GM12878 (cell line): Measurements from ENCODE around the gene MINPP1. TPM values are rescaled to one million over a fixed set of nuclear protein-coding genes. Genes with fewer than 3 reads are reported as not detected.

Experiments
- ATAC-seq: fragments of 200-7000 bp; cut with Tn5 transposase; 3 replicates; pipeline ENCODE4 v1.9.1; 2020; ENCODE audit warnings: mild to moderate bottlenecking, moderate library complexity
- BruUV-seq: library from RNA; stranded (reverse); fragments of 400-500 nt; replicated peaks from 2 replicates; lab custom pipeline; 2021; lab: Mats Ljungman, UMichigan
- CTCF ChIA-PET: fragments of 300-600 bp; sonication (Branson Sonifier 250); formaldehyde crosslinking; extraction: SDS; loops from one replicate; lab custom pipeline; 2021; ENCODE audit warnings: inconsistent platforms; lab: Yijun Ruan, JAX
- POLR2A ChIA-PET: fragments of 350-600 bp; formaldehyde crosslinking; extraction: SDS; loops from one replicate; lab custom pipeline; 2021; ENCODE audit warnings: inconsistent platforms; lab: Charles Lee
- RAD21 ChIA-PET: fragments of 300-600 bp; sonication (Branson Sonifier 250); formaldehyde crosslinking; loops from one replicate; lab custom pipeline; 2023; ENCODE audit warnings: antibody characterized with exemption; ENCODE audit not compliant: unreplicated experiment; lab: Charles Lee
- SMC1A ChIA-PET: fragments of 300-600 bp; sonication (Branson Sonifier 250); formaldehyde crosslinking; loops from one replicate; lab custom pipeline; 2023; ENCODE audit not compliant: unreplicated experiment, uncharacterized antibody; lab: Charles Lee
- DNase-seq: peaks from one replicate; pipeline ENCODE4 v3.0.0-alpha.2; 2011; ENCODE audit warnings: low read depth, low spot score
- FAIRE-seq: peaks from 3 replicates; lab custom pipeline; 2011; peaks lifted over from hg19 to GRCh38; lab: Jason Lieb, UNC
- H2AFZ ChIP-seq: 2 replicates; pipeline ENCODE4 v1.6.0; 2011; ENCODE audit warnings: low read depth, low read length, control low read depth; ENCODE audit not compliant: control insufficient read depth
- H3K27ac ChIP-seq: 2 replicates; pipeline ENCODE4 v1.5.1; 2011; ENCODE audit warnings: control low read depth; ENCODE audit not compliant: control insufficient read depth, insufficient read depth
- H3K27me3 ChIP-seq, 2 experiments: replicated peaks in 1 of 2; 2 replicates each; pipeline versions ENCODE4 v1.6.0 to v1.6.1; 2011; ENCODE audit warnings: low read length in 1 of 2; ENCODE audit not compliant: control insufficient read depth in 2 of 2, insufficient read depth in 2 of 2
- H3K36me3 ChIP-seq, 2 experiments: 2 replicates each; pipeline ENCODE4 v1.5.1; 2011; ENCODE audit warnings: low read length in 1 of 2; ENCODE audit not compliant: control insufficient read depth in 2 of 2, insufficient read depth in 2 of 2
- H3K4me1 ChIP-seq: 2 replicates; pipeline ENCODE4 v1.6.1; 2011; ENCODE audit warnings: mild to moderate bottlenecking, low read length, moderate library complexity, mixed read lengths; ENCODE audit not compliant: control insufficient read depth, insufficient read depth
- H3K4me2 ChIP-seq: 2 replicates; pipeline ENCODE4 v1.6.0; 2011; ENCODE audit warnings: control low read depth; ENCODE audit not compliant: control insufficient read depth, insufficient read depth
- H3K4me3 ChIP-seq: fragments of 200-600 bp; sonication (generic); 2 replicates; pipeline ENCODE4 v1.5.1; 2016
- H3K79me2 ChIP-seq: 2 replicates; pipeline ENCODE4 v1.6.0; 2011; ENCODE audit warnings: low read length; ENCODE audit not compliant: control insufficient read depth, insufficient read depth
- H3K9ac ChIP-seq: 2 replicates; pipeline ENCODE4 v1.8.0; 2011; ENCODE audit warnings: low read length, control low read depth, mixed read lengths; ENCODE audit not compliant: control insufficient read depth, insufficient read depth
- H3K9me3 ChIP-seq: replicated peaks from 3 replicates; pipeline ENCODE4 v1.5.1; 2011; ENCODE audit warnings: mild to moderate bottlenecking, low read length; ENCODE audit not compliant: control insufficient read depth, insufficient read depth
- H4K20me1 ChIP-seq: 2 replicates; pipeline ENCODE4 v1.6.0; 2011; ENCODE audit not compliant: control insufficient read depth, insufficient read depth
- BCL3 ChIP-seq: IDR thresholded peaks from 2 replicates; pipeline ENCODE4 v1.6.1; 2011; ENCODE audit warnings: borderline replicate concordance, low read depth, mild to moderate bottlenecking, moderate library complexity, low read length; ENCODE audit not compliant: insufficient read depth, poor library complexity, severe bottlenecking
- E4F1 ChIP-seq: fragments of 450-650 bp; IDR thresholded peaks from 2 replicates; pipeline ENCODE4 v1.6.1; 2018; ENCODE audit warnings: borderline replicate concordance, mild to moderate bottlenecking; ENCODE audit not compliant: partially characterized antibody
- EED ChIP-seq: sonication (generic); IDR thresholded peaks from 2 replicates; pipeline ENCODE4 v1.6.1; 2016; ENCODE audit warnings: antibody characterized with exemption, low read depth
- POU2F2 ChIP-seq: IDR thresholded peaks from 3 replicates; pipeline ENCODE4 v1.6.1; 2011; ENCODE audit warnings: low read depth, mild to moderate bottlenecking, low read length, borderline replicate concordance
- RBBP5 ChIP-seq: fragments of 200-600 bp; sonication (generic); conservative IDR thresholded peaks from 2 replicates; pipeline ENCODE4 v1.6.1; 2016
- RELB ChIP-seq: fragments of 450-650 bp; IDR thresholded peaks from 2 replicates; pipeline ENCODE4 v1.6.1; 2017; ENCODE audit warnings: low read depth, mild to moderate bottlenecking, moderate library complexity
- SIN3A ChIP-seq: IDR thresholded peaks from 2 replicates; pipeline ENCODE4 v1.6.1; 2012; ENCODE audit warnings: low read depth, low read length, improper control_type of control experiment
- SUZ12 ChIP-seq: fragments of 200-600 bp; sonication (generic); IDR thresholded peaks from one replicate; pipeline ENCODE4 v1.6.1; 2018; ENCODE audit warnings: antibody characterized with exemption, mild to moderate bottlenecking; ENCODE audit not compliant: unreplicated experiment
- WRNIP1 ChIP-seq: IDR thresholded peaks from 2 replicates; pipeline ENCODE4 v1.6.1; 2011; ENCODE audit warnings: low read depth, low read length, improper control_type of control experiment, borderline replicate concordance
- ZBED1 ChIP-seq: IDR thresholded peaks from 2 replicates; pipeline ENCODE4 v1.6.1; 2016; ENCODE audit warnings: borderline replicate concordance
- ZNF384 ChIP-seq: IDR thresholded peaks from 2 replicates; pipeline ENCODE4 v1.6.1; 2012; ENCODE audit warnings: low read depth, mild to moderate bottlenecking, low read length, improper control_type of control experiment, borderline replicate concordance
- ZNF592 ChIP-seq: fragments of 450-650 bp; IDR thresholded peaks from 2 replicates; pipeline ENCODE4 v1.6.1; 2017; ENCODE audit warnings: mild to moderate bottlenecking, moderate library complexity
- WGBS: methylation state at CpG from one replicate; pipeline ENCODE4 v1.1.6; 2016; ENCODE audit warnings: low lambda C conversion rate; ENCODE audit not compliant: insufficient replicate concordance, insufficient coverage; ENCODE audit errors: missing lambda C conversion rate; 5-methylcytosine and 5-hydroxymethylcytosine counted together
- in situ Hi-C: fragments of 300-500 bp; cut with MboI; formaldehyde crosslinking; loops from 9 replicates; pipeline ENCODE4 v1.14.3; 2018; ENCODE audit warnings: mixed read lengths
- intact Hi-C: fragments of 100-400 bp; cut with micrococcal nuclease; formaldehyde crosslinking; loops from one replicate; pipeline ENCODE4 v1.14.2; 2022; ENCODE audit not compliant: unreplicated experiment
- polyA plus RNA-seq, 11 experiments: library from polyadenylated mRNA; depleted of rRNA in 4 of 11; unstranded in 6 of 11; stranded (reverse) in 5 of 11; fragments of >200 nt; fragmentation: Nextera tagmentation in 4 of 11; fragmentation: Illumina TruSeq in 1 of 11; extraction: Ambion mirVana in 4 of 11; extraction: Trizol in 1 of 11; gene quantifications; 1 replicate in 1 of 11; 2 replicates in 10 of 11; pipeline versions ENCODE4 v1.2.1 to v1.2.3, GENCODE V29; 2011 to 2016; ENCODE audit warnings: inconsistent platforms in 2 of 11, missing spikeins in 2 of 11, low read depth in 1 of 11
- total RNA-seq, 4 experiments: library from RNA; depleted of rRNA in 3 of 4; stranded (reverse); fragments of >200 nt in 3 of 4; fragmentation: Illumina TruSeq in 1 of 4; extraction: Trizol in 1 of 4; gene quantifications; 2 replicates each; pipeline versions ENCODE4 v1.2.1 to v1.2.3, GENCODE V29; 2013 to 2021

MINPP1 gene
- total and polyA plus RNA-seq, 10 of the 15 experiments (the other 5 are each of a cell fraction or from before 2014, with no cell fraction given): 3.9 to 29.2 (median 10.7) TPM

- POLR2A ChIA-PET: interaction anchor here (0.5 kb wide), 1 partner anchor 668 kb away, joined by 3 read pairs; no protein-coding TSS in a partner anchor
- Histone ChIP-seq H3K27ac (no peak overlapping the region), H3K9ac (no peak overlapping the region), H2AFZ (peak overlapping the region; percentile 41), H3K79me2 (no peaks in the 10 kb centered on the region), H3K27me3 (no peaks in the 10 kb centered on the region), H3K4me3 (no peak overlapping the region), H4K20me1 (no peaks in the 10 kb centered on the region), H3K36me3 (no peaks in the 10 kb centered on the region), H3K4me2 (no peak overlapping the region), H3K9me3 (no peaks in the 10 kb centered on the region; the same call in 2 of the 3 replicates), H3K4me1 (peaks cover 5% of the 10 kb centered on the region)
- TF ChIP-seq SUZ12 (no peak), ZBED1 (no peak), ZNF592 (no peak), EED (no peak), POU2F2 (peak; percentile 62; the same call in 1 of the 3 replicates), ZNF384 (no peak), RELB (peak; percentile 39; the same call in 1 of the 2 replicates), RBBP5 (no peak), BCL3 (no peak), SIN3A (no peak), WRNIP1 (no peak), E4F1 (no peak)
- no TSS peak for BruUV-seq
- in situ Hi-C loops: no loop called here
- RAD21 ChIA-PET: interaction anchor here (1.1 kb wide), 1 partner anchor 11 kb away, joined by 3 read pairs; no protein-coding TSS in a partner anchor
- SMC1A ChIA-PET: interaction anchor here (1.2 to 1.5 kb wide), 3 partner anchors 8 to 58 kb away, joined by 3 to 4 read pairs (median 4); no protein-coding TSS in a partner anchor
- ATAC-seq (peak; percentile 89), FAIRE-seq (no peak), DNase-seq (peak; percentile 16)
- CTCF ChIA-PET: interaction anchor here (2.2 kb wide), 1 partner anchor 11 kb away, joined by 9 read pairs; no protein-coding TSS in a partner anchor
- intact Hi-C loops: no loop called here
- WGBS: 5% methylated on average over 1 of the region's 1 CpG
Measured at GRCh38 chr10:87596351-87596750, 91.7 kb downstream of the MINPP1 start.
